Esophagus muscularis mucosa (tissue), 3 donors: ENCODE measurements around the gene AGPAT1.

Experiments used
- CTCF ChIP-seq, 3 experiments: fragments of 200-600 bp in 2 of 3; fragments of 450-650 bp in 1 of 3; sonication (generic) in 2 of 3; IDR thresholded peaks; one replicate each; pipeline ENCODE4 v1.5.1; 2017 to 2019; ENCODE audit warnings: antibody characterized with exemption in 3 of 3, mild to moderate bottlenecking in 2 of 3, moderate library complexity in 1 of 3
- POLR2AphosphoS5 ChIP-seq, 2 donors: sonication (generic); formaldehyde crosslinking; IDR thresholded peaks; one replicate each; pipeline ENCODE4 v1.6.1; 2017; ENCODE audit warnings: antibody characterized with exemption in 2 of 2

GRCh38 chr6:32195902-32196681, 20.2 kb upstream of the AGPAT1 start:
- TF ChIP-seq CTCF (IDR thresholded peaks at IDR 0.05), result no peak
- TF ChIP-seq POLR2AphosphoS5 (IDR thresholded peaks at IDR 0.05), result peak; percentile 94 to 100
